Gastrocnemius medialis (tissue), 4 donors: ENCODE results near the gene TMEM132C.

ENCODE experiments used
- CTCF ChIP-seq, 5 experiments: fragments of 450-650 bp in 3 of 5; fragments of 200-600 bp in 2 of 5; sonication (generic) in 2 of 5; IDR thresholded peaks in 4 of 5; conservative IDR thresholded peaks in 1 of 5; 1 replicate in 4 of 5; 2 replicates in 1 of 5; pipeline ENCODE4 v1.5.1; 2016 to 2019; ENCODE audit warnings: antibody characterized with exemption in 5 of 5, mild to moderate bottlenecking in 3 of 5, moderate library complexity in 3 of 5
- POLR2A ChIP-seq, 2 donors: fragments of 450-650 bp; IDR thresholded peaks; one replicate each; pipeline ENCODE4 v1.6.1; 2017; ENCODE audit warnings: antibody characterized with exemption in 2 of 2, mild to moderate bottlenecking in 2 of 2, moderate library complexity in 2 of 2

- no peak for TF ChIP-seq POLR2A (IDR thresholded peaks at IDR 0.05)
- TF ChIP-seq CTCF (IDR thresholded peaks at IDR 0.05 in 4 of 5, conservative IDR thresholded peaks at IDR 0.05 in 1 of 5), result no peak
Observed at GRCh38 chr12:128675576-128675975, 408.6 kb downstream of the TMEM132C start.
